Retinal pigment epithelial cell (primary cell): Measurements from ENCODE around the gene ANKRD39.

Experiments
- DNase-seq: peaks from one replicate; pipeline ENCODE4 v3.0.0-alpha.2; 2010; ENCODE audit warnings: low read depth
- H3K4me3 ChIP-seq: 2 replicates; pipeline ENCODE4 v1.5.1; 2011; ENCODE audit warnings: mild to moderate bottlenecking, low read length, control low read depth, moderate library complexity
- CTCF ChIP-seq: conservative IDR thresholded peaks from 2 replicates; pipeline ENCODE4 v1.5.1; 2011; ENCODE audit warnings: low read depth, low read length, control low read depth, inconsistent platforms

Gene ANKRD39

GRCh38 chr2:96884299-96885094, 26.7 kb upstream of the ANKRD39 start:
- H3K4me3 ChIP-seq: no peak overlapping the region
- TF ChIP-seq CTCF: no peak
- DNase-seq: no peak

DNA sequence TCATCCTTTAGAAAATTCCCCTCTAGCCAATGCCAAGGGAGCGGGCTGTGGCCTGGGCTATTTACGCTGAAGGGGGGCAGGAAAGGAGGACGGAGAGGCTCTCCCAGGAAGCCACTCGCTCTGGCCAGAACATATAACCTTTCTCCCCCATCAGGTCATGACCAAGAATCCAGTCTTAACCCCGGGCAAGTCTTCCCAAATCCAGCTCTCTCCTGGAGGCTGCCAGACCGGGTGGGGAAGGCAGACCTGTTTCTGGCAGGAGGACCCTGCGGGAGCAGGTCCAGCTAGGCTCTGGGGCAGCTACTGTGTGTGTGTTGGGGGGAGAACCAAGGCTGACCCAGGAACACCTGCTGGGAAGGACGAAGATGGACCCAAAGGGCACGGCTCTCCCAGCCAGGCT, 25.5 kb upstream of the ANKRD39 start:
- no peak overlapping the region for H3K4me3 ChIP-seq
- DNase-seq: no peak
- no peak for TF ChIP-seq CTCF

DNA sequence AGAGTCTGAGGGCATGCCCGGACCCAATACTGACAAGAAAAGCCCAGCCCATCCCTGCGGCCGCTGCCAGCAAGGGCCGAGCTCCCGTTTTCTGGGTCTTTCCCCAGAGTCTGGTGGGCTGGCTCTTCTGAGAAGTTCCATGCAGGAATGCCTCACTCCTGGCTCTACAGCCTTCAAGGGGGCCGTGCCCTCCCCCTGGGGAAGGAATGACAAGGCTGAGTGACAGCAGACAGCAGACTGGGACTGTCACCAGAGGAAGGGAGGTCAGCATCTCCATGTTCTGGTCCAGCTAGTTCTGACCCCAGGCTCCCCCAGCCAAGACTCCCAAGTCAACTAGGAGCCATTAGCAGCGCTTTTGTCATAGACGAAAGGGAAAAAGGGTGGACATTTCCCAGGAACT, 25.1 kb upstream of the ANKRD39 start:
- no peak overlapping the region for H3K4me3 ChIP-seq
- DNase-seq: no peak
- no peak for TF ChIP-seq CTCF

DNA sequence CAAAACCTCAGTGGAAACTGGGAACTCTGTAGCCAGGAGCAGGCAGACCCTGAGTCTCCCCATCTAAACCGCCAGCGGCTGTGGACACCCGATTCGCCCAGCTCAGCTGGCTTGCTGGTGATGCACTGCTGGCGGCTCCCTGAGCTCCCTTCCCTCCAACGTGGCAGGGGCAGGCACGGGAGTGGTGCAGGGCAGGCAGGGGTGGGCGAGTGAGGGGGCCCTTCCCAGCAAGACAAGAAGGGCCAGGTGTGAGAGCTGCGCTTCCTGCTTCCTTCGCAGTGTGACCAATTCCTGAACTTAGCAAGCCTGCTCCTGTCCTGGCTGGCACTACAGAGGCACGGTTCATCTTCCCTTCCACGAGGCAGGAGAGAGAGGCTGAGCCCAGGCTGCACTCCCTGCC, 24.4 kb upstream of the ANKRD39 start:
- no peak for TF ChIP-seq CTCF
- DNase-seq: no peak
- H3K4me3 ChIP-seq: no peak overlapping the region

DNA sequence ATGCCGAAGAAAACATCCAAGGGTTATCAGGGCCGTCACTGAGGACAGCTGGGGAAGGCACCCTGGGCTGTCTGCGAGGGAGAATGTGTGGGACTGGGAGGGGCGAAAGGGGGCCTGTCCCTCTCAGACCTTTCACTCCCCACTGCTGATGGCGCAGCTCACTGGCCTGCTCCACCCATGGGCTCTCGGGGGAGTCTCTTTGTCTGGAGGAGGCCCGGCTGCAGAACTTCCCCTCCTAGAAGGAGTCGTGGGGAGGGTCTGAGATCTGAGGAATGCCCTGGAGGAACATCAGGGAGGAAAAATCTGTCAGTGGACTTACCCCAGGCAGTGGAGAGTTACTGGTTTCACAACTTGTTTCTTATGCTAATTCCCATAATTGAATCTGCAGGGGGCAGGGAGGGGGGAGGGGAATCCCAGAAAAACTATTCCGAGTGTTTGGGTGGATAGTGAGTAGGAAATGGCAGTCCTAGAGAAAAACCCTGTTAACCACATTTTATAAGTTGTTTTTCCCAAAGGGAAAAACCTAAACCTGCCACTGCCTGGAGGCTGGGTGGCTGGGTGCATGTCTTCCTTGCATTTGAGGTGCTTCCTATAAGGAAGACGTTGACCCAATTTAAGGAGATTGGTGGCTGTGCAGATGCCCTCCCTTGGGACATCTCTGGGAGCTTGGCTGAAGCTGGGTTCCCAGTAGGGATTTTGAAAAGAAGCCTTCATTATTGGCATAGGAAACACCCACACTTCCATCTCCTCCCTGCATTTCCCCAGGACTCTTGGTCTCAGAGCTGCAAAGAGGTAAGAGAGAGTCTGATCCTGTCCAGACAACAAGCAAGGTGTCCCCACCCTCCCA, 23.8 kb upstream of the ANKRD39 start:
- no peak for TF ChIP-seq CTCF
- no peak overlapping the region for H3K4me3 ChIP-seq
- no peak for DNase-seq

DNA sequence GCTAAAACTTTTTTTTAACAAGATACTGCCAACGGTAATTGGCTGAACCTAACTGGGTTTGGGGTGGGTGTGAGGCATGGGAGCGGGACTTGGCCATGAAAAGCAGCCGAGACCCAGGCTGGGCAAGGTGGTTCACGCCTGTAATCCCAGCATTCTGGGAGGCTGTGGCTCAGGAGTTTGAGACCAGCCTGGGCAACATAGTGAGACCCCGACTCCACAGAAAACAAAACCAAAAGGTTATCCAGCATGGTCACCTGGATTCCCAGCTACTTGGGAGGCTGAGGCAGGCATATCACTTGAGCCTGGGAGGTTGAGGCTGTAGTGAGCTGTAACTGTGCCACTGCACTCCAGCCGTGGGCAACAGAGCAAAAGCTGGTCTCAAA, 23.1 kb upstream of the ANKRD39 start:
- TF ChIP-seq CTCF: no peak
- DNase-seq: no peak
- H3K4me3 ChIP-seq: no peak overlapping the region

GRCh38 chr2:96879545-96880040, 21.8 kb upstream of the ANKRD39 start:
- no peak overlapping the region for H3K4me3 ChIP-seq
- TF ChIP-seq CTCF: no peak
- no peak for DNase-seq
